HG03025 (cell line): ENCODE measurements around the gene RACK1.
"Not testable (repeated sequence)": the region's sequence is repeated elsewhere in the genome, so short reads cannot be mapped to it uniquely, and the experiment has no call there.

Source experiments
- ATAC-seq: cut with Tn5 transposase; IDR thresholded peaks from one replicate; pipeline ENCODE4 v1.9.1; 2021; ENCODE audit warnings: mild to moderate bottlenecking, moderate library complexity; ENCODE audit not compliant: unreplicated experiment, low FRiP score

Gene RACK1

DNA sequence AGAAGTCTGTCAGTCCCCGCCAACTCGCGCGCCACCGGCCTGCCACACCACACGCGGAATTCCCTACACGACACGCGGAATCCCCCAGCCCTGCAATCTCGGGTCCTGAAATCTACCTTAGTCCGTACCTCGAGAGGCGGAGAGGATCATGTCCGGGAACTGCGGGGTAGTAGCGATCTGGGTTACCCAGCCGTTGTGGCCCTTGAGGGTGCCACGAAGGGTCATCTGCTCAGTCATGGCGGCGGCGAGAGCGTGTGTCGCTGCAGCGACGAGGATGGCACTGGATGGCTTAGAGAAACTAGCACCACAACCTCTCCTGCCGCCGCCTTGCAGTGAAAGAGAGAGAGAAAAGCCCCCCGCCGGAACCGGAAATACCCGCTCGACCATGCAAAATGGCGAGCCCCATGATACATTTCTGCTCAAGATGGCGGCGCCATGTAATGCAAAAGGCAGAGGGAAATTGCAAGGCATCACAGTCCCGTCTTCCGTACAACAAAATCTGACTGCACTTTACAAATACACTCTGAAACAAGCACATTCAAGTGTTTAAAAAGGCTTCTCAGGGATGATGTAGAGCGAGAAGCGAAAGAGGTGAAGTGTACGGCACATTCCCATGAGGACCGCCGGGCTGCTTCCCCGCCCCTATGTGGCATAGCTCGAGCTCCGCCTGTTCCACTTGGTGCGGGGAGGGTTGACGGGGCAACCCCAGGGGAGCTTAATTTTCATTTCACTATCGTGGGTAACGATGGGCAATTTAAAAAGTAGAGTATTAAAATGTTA, at the start of gene RACK1:
Gene RACK1, minus strand, starts transcription at position 343 of the 780 bp plus-strand sequence. Its CDS starts 106 bp downstream, at position 237.
- ATAC-seq = peak; percentile 56

- not testable (repeated sequence) for ATAC-seq
These were observed 43.6 kb upstream of the RACK1 start for GRCh38 chr5:181287331-181287730.

DNA sequence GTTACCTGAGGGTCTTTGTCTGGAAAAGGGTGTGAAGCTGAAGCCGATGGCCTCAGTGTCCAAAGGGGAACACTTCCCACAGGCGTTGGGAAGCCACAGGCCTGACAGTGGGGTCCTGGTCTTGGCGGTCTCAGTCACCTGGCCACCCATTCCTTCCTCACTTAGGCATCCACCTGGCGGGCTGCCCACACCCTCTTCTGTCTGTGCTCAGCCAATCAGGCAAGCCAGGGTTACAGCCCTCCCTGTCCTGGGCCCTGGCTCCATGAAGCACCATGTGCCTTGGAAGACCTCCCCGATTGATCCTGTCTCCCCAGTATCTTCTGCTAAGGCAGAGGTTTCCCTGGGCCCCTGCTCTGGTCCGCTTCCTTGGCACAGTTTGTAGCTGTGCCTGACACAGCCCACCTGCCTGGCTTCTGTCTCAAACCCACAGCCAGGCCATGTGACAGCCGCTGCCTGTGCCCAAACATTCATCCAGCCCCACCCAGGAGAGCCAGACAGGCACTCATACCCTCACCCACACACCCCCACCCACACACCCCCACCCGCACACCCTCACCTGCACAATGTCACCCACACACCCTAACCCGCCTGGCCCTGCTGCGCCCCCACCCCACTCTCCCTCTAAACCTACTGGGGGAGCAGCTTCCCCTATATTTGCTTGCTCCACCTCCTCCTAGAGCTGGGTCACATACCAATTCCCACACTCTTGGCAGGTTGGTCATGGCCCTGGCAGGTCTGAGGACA, 42.4 kb upstream of the RACK1 start:
- not testable (repeated sequence) for ATAC-seq

DNA sequence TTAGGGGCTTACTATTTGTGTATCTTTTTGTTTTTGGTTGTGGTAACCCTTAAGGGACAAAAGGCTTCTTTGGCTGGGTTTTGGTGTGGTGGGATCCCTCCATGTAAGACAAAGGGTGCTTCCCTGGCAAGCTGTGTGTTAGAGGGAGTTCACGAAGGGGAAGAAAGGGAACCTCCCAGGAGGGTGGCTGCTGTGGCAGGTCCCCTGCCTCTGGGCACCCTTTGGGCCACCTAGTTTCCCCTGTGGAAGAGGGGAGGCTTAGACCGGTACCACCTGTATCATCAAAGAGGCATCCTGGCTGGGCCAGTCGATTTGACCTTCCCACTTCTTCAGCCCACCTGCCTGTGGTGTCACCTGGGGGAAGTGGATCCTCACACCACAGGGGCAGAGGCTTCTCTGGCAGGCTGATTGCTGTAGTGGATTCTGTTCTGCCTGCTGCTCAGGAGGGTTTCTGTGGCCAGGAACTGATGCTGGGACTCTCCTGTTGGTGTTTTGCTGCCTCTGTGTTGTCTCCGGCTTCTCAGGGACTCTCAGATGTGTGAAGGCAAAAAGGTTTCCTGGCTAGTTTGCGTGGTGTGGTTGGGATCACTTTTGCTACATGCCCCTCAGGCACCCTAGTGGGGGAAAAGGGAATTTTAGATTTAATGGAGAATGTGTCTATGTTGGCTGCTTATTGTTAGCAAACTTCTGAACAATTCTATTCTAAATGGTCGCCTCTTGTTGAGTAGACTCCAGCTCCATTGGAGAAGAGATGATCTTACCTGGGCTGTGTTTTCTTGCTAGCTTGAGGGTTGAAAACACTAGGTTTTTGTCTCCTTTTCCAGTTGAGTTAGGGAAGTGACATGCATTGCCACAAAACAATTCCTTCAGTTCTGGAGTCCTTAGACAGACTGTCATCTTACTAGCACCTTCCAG, 40.4 kb upstream of the RACK1 start:
- not testable (repeated sequence) for ATAC-seq

DNA sequence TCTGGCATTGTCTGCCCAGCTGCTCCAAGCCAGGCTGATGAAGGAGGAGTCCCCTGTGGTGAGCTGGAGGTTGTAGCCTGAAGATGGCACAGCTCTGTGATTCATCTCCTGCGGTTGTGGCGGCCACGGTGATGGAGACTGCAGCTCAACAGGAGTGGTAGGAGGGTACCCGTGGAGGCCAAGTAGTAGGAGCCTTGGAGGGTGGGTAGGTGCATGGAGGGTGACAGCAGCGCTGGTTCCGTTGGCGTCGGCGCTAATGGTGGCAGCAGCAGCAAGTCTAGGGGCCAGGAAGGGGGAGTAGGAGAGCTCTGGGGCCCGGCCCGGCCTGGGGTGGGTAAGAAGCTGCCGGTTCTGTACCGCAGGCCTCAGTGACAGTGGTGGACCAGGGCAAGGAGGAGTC, 39.6 kb upstream of the RACK1 start:
- no peak for ATAC-seq

GRCh38 chr5:181282874-181283273, 39.2 kb upstream of the RACK1 start:
- ATAC-seq = no peak

GRCh38 chr5:181282415-181282814, 38.7 kb upstream of the RACK1 start:
- ATAC-seq = not testable (repeated sequence)

DNA sequence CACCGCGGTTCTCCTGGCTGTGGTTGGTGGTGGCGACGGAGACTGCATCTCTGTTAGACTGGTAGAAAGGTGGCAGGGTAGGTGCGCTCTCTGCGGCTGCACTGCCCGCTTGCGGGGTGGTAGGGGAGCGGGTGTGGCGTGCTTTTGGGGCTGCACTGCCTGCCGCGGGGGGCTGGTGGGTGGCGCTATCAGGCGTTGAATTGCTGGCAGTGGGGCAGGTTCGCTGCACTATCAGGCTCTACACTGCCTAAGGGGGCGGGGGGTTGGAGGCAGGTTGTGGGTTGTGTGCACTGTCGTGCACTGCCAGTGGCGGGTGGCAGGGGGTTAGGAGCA, 38.2 kb upstream of the RACK1 start:
- no peak for ATAC-seq

GRCh38 chr5:181281077-181281983, 37.6 kb upstream of the RACK1 start:
- no peak for ATAC-seq

- no peak for ATAC-seq
These were observed 36.6 kb upstream of the RACK1 start for GRCh38 chr5:181280251-181280762.

GRCh38 chr5:181273433-181273744, 29.7 kb upstream of the RACK1 start:
- ATAC-seq = not testable (repeated sequence)

GRCh38 chr5:181271081-181271480, 27.4 kb upstream of the RACK1 start:
- no peak for ATAC-seq

- ATAC-seq = not testable (repeated sequence)
These were observed 24.2 kb upstream of the RACK1 start for GRCh38 chr5:181267907-181268306.

DNA sequence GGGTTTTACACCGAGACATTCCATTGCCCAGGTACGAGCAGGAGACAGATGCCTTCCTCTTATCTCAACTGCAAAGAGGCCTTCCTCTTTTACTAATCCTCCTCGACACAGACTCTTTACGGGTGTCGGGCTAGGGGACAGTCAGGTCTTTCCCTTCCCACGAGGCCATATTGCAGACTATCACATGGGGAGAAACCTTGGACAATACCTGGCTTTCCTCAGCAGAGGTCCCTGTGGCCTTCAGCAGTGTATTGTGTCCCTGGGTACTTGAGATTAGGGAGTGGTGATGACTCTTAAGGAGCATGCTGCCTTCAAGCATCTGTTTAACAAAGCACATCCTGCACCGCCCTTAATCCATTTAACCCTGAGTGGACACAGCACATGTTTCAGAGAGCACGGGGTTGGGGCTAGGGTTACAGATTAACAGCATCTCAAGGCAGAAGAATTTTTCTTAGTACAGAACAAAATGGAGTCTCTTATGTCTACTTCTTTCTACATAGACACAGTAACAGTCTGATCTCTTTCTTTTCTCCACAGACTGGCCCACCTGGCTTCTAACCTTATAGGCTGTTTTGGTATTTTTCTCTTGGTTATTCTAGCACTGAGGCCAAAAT, 23.7 kb upstream of the RACK1 start:
- ATAC-seq = not testable (repeated sequence)

- no peak for ATAC-seq
These were observed 21.5 kb upstream of the RACK1 start for GRCh38 chr5:181265092-181265671.

GRCh38 chr5:181263633-181264032, 19.9 kb upstream of the RACK1 start:
- ATAC-seq = no peak

DNA sequence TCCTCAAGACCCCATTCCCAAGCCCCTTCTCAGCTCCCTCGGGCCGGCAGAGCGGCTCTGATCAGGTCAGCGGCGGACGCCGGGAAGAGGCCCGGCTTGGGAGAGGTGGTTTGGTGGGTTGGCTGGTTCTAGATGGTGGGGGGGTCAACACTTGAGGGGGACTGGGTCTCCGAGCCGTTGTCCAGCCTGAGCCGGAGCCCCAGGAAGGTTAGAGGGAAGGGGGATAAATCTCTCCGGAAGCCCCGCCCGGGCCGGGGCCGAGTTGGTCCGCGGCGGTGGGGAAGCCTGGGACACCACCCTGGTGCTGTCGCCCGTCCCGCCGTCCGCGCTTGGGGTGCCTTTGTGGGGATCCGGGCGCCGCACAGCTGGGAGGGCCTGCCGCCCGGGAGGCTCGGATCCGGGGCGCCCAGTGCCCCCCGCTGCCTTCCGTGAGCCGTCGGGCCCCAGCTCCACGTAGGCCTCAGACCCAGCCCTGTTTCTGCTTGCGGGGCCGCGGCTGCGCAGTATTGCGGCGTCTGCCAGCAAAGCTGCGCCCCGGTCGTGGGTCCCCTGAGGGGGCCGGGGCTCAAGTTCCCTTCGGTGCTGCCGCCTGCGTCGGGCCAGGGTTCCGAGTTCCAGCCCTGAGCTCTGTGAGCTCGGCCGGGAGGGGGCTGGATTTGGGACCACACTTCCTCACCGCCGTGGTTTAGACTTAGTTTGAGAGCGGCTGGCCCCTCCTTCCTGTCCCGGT, 17.8 kb upstream of the RACK1 start:
- peak; percentile 54 for ATAC-seq

GRCh38 chr5:181260720-181261319, 17.1 kb upstream of the RACK1 start, which contains the start of gene TRIM52:
Gene TRIM52 (minus strand): TSS chr5:181261143. CDS start chr5:181260813, 330 bp downstream.
- ATAC-seq = peak; percentile 73
